Spleen (tissue), 7 donors: Measurements from ENCODE around the gene TMCO4.

Experiments
- POLR2A ChIP-seq, 3 donors: fragments of 450-650 bp; IDR thresholded peaks; one replicate each; pipeline ENCODE4 v1.5.1; 2017; ENCODE audit warnings: antibody characterized with exemption in 3 of 3, mild to moderate bottlenecking in 1 of 3
- POLR2AphosphoS5 ChIP-seq, 3 donors: sonication (generic); formaldehyde crosslinking; IDR thresholded peaks; one replicate each; pipeline ENCODE4 v1.5.1; 2017; ENCODE audit warnings: antibody characterized with exemption in 3 of 3
- TF ChIP-seq, protein P1 (sequence below), 11 experiments: fragments of 200-600 bp in 7 of 11; fragments of 450-650 bp in 4 of 11; sonication (generic) in 4 of 11; IDR thresholded peaks in 8 of 11; conservative IDR thresholded peaks in 3 of 11; 1 replicate in 7 of 11; 2 replicates in 4 of 11; pipeline versions ENCODE4 v1.4.0 to v1.8.0; 2016 to 2021; ENCODE audit warnings: antibody characterized with exemption in 11 of 11, inconsistent platforms in 4 of 11, mild to moderate bottlenecking in 1 of 11
- donor health status: DM: no; HTN: no; CAD: no; lungs with moderate emphysema.
- donor health status: DM: no; HTN: no; CAD: no.
- donor health status: DM: no; HTN: no; CAD: no.

DNA sequence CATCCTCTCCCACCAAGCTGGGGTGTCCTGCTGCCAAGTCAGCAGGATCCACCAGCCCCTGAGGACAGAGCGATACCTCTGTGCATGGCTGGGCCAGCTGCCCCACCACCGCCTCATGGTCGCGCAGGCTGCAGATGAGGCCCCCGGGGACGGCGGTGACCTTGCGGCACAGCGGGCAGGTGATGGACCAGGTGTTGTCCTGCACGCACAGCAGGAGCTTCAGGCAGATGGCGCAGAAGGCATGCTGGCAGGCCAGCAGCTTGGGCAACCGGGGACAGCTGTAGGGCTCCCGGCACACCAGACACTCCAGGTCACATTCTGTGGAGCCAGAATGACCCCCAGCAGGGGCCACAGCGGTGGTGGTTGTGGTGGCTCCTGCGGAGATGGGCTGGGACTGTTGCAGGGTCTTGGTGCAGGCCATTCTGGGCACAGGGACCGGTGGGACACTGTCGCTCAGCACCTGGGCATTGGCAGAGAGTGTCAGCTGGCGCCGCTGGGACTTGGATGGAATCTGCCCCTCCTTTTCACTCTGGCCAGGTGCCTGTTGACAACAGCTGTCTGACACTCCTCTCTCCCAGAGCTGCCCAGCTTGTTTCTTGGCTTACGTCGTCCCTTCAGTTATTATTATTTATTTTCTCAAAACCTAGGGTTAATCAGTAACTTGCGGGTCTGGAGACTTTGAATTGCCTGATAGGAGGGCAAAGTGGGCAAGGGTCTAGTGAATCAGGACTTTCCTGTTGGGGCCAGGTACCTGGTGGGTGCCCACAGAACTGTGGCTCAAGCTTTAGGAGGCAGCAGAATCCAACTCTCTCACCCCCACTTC lies 15.2 kb upstream of the TMCO4 start, which contains the start of gene RNF186:
- TF ChIP-seq, protein P1, sequence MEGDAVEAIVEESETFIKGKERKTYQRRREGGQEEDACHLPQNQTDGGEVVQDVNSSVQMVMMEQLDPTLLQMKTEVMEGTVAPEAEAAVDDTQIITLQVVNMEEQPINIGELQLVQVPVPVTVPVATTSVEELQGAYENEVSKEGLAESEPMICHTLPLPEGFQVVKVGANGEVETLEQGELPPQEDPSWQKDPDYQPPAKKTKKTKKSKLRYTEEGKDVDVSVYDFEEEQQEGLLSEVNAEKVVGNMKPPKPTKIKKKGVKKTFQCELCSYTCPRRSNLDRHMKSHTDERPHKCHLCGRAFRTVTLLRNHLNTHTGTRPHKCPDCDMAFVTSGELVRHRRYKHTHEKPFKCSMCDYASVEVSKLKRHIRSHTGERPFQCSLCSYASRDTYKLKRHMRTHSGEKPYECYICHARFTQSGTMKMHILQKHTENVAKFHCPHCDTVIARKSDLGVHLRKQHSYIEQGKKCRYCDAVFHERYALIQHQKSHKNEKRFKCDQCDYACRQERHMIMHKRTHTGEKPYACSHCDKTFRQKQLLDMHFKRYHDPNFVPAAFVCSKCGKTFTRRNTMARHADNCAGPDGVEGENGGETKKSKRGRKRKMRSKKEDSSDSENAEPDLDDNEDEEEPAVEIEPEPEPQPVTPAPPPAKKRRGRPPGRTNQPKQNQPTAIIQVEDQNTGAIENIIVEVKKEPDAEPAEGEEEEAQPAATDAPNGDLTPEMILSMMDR (IDR thresholded peaks at IDR 0.05 in 8 of 11, conservative IDR thresholded peaks at IDR 0.05 in 3 of 11), result no peak
- no peak for TF ChIP-seq POLR2A (IDR thresholded peaks at IDR 0.05)
- TF ChIP-seq POLR2AphosphoS5 (IDR thresholded peaks at IDR 0.05), result no peak
